Natural killer cell (primary cell): ENCODE results near the gene ANKAR. TPM values are rescaled to one million over a fixed set of nuclear protein-coding genes. Genes with fewer than 3 reads are reported as not detected.
A peak's percentile ranks its signal among the peaks of the same experiment; 100 is the strongest.
"Not testable (repeated sequence)": the region's sequence is repeated elsewhere in the genome, so short reads cannot be mapped to it uniquely, and the experiment has no call there.

ENCODE experiments used
- ATAC-seq, 3 donors: fragments of 150-1000 bp in 2 of 3; fragments of 200-7000 bp in 1 of 3; cut with Tn5 transposase; 1 replicate in 1 of 3; 2 replicates in 2 of 3; pipeline ENCODE4 v1.10.0; 2021; ENCODE audit warnings: mild to moderate bottlenecking in 2 of 3, moderate library complexity in 2 of 3
- DNase-seq, 2 donors: peaks; one replicate each; pipeline versions ENCODE4 v3.0.0 to v3.0.0-alpha.2; 2013 to 2021; ENCODE audit warnings: mixed read lengths in 1 of 2
- H3K27ac ChIP-seq: one replicate; pipeline ENCODE4 v1.5.1; 2013; ENCODE audit warnings: mild to moderate bottlenecking, low read length
- H3K27me3 ChIP-seq: one replicate; pipeline ENCODE4 v1.6.1; 2013; ENCODE audit warnings: low read length; ENCODE audit not compliant: control insufficient read depth, insufficient read depth
- H3K36me3 ChIP-seq: one replicate; pipeline ENCODE4 v1.6.1; 2013; ENCODE audit warnings: low read length; ENCODE audit not compliant: control insufficient read depth, insufficient read depth
- H3K4me1 ChIP-seq: one replicate; pipeline ENCODE4 v1.6.1; 2013; ENCODE audit warnings: low read length; ENCODE audit not compliant: control insufficient read depth, insufficient read depth
- H3K4me3 ChIP-seq: one replicate; pipeline ENCODE4 v1.5.1; 2013; ENCODE audit warnings: low read length
- H3K9me3 ChIP-seq: one replicate; pipeline ENCODE4 v1.6.1; 2013; ENCODE audit warnings: low read length; ENCODE audit not compliant: control insufficient read depth, insufficient read depth
- H3K27ac Mint-ChIP-seq, 2 donors: one replicate each; pipeline ENCODE4 v1.8.0; 2022; ENCODE audit warnings: mild to moderate bottlenecking in 2 of 2, mixed read lengths in 2 of 2, moderate library complexity in 1 of 2
- H3K27me3 Mint-ChIP-seq, 2 donors: one replicate each; pipeline ENCODE4 v1.8.0; 2022; ENCODE audit warnings: low read depth in 2 of 2, mixed read lengths in 2 of 2
- H3K36me3 Mint-ChIP-seq: one replicate; pipeline ENCODE4 v1.8.0; 2022; ENCODE audit warnings: mixed read lengths
- H3K4me1 Mint-ChIP-seq, 2 donors: one replicate each; pipeline ENCODE4 v1.8.0; 2022; ENCODE audit warnings: mixed read lengths in 2 of 2
- H3K4me3 Mint-ChIP-seq: one replicate; pipeline ENCODE4 v1.8.0; 2022; ENCODE audit warnings: mild to moderate bottlenecking, moderate library complexity, mixed read lengths
- H3K9me3 Mint-ChIP-seq, 2 donors: one replicate each; pipeline ENCODE4 v1.8.0; 2022; ENCODE audit warnings: mixed read lengths in 2 of 2
- CTCF ChIP-seq: fragments of 200-600 bp; IDR thresholded peaks from one replicate; pipeline ENCODE4 v1.8.0; 2022; ENCODE audit warnings: antibody characterized with exemption
- WGBS: methylation state at CpG from one replicate; pipeline ENCODE4 v1.1.7; 2013; ENCODE audit warnings: missing lambda C conversion rate; ENCODE audit not compliant: insufficient coverage; 5-methylcytosine and 5-hydroxymethylcytosine counted together
- intact Hi-C: fragments of 100-400 bp; cut with micrococcal nuclease; formaldehyde crosslinking; loops from one replicate; pipeline ENCODE4 v1.14.2; 2022
- total RNA-seq, 4 donors: library from RNA; stranded (reverse); fragments of 120-200 nt in 1 of 4; gene quantifications; one replicate each; pipeline versions ENCODE4 v1.2.3 to v1.2.4, GENCODE V29; 2013 to 2022

Gene ANKAR
- total RNA-seq, 3 donors from 2014 or later (not counting 1 experiment from before 2014, with no cell fraction given) = 12.9 to 18.0 (median 17.4) TPM

- H3K27ac Mint-ChIP-seq = no peak overlapping the region
- DNase-seq = no peak
Observed at GRCh38 chr2:189683348-189683747, 8.9 kb downstream of the ANKAR start.

GRCh38 chr2:189684811-189685210, 10.3 kb downstream of the ANKAR start:
- no peaks in the 10 kb centered on the region for H3K27me3 Mint-ChIP-seq
- 80% methylated on average over 1 of the region's 1 CpG for WGBS
- TF ChIP-seq CTCF = no peak
- no peaks in the 10 kb centered on the region for H3K36me3 Mint-ChIP-seq
- peaks cover 17 to 18% of the 10 kb centered on the region in 2 donors for H3K4me1 Mint-ChIP-seq
- intact Hi-C loops = no loop called here
- no peaks in the 10 kb centered on the region for H3K27me3 ChIP-seq
- no peak overlapping the region for H3K4me3 Mint-ChIP-seq
- no peak overlapping the region for H3K4me3 ChIP-seq
- H3K27ac Mint-ChIP-seq = no peak overlapping the region
- H3K27ac ChIP-seq = no peak overlapping the region
- H3K9me3 ChIP-seq = no peaks in the 10 kb centered on the region
- H3K36me3 ChIP-seq = no peaks in the 10 kb centered on the region
- H3K9me3 Mint-ChIP-seq = no peaks in the 10 kb centered on the region
- ATAC-seq (no peak), DNase-seq (no peak)
- peaks cover 5% of the 10 kb centered on the region for H3K4me1 ChIP-seq

More at GRCh38 chr2:189683348-189683747, 8.9 kb downstream of the ANKAR start:
- Histone ChIP-seq H3K4me1 (peaks cover 5% of the 10 kb centered on the region), H3K27ac (no peak overlapping the region), H3K27me3 (no peaks in the 10 kb centered on the region), H3K4me3 (no peak overlapping the region), H3K9me3 (no peaks in the 10 kb centered on the region), H3K36me3 (no peaks in the 10 kb centered on the region)
- intact Hi-C loops = no loop called here
- Mint-ChIP-seq H3K9me3 (peaks cover 2 to 3% of the 10 kb centered on the region in 2 donors), H3K4me3 (no peak overlapping the region), H3K27me3 (no peaks in the 10 kb centered on the region), H3K36me3 (peaks cover 6% of the 10 kb centered on the region), H3K4me1 (peaks cover 28 to 31% of the 10 kb centered on the region in 2 donors)
- ATAC-seq = no peak
- WGBS = 88% methylated on average over 1 of the region's 1 CpG
- no peak for TF ChIP-seq CTCF

GRCh38 chr2:189685540-189686229, 11.2 kb downstream of the ANKAR start:
- no peaks in the 10 kb centered on the region for H3K9me3 ChIP-seq
- H3K27me3 ChIP-seq = no peaks in the 10 kb centered on the region
- ATAC-seq (peak in 1 of 3 donors; percentile 48), DNase-seq (peak in 1 of 2 donors; percentile 36)
- no peak overlapping the region for H3K4me3 ChIP-seq
- Mint-ChIP-seq H3K36me3 (no peaks in the 10 kb centered on the region), H3K27me3 (no peaks in the 10 kb centered on the region), H3K27ac (peak overlapping the region in 1 of 2 donors; percentile 33), H3K9me3 (no peaks in the 10 kb centered on the region), H3K4me1 (peaks cover 11% of the 10 kb centered on the region in 2 donors), H3K4me3 (no peak overlapping the region)
- H3K36me3 ChIP-seq = peaks cover 4% of the 10 kb centered on the region
- no peak overlapping the region for H3K27ac ChIP-seq
- WGBS = 62% methylated on average over 2 of the region's 2 CpGs
- no peak for TF ChIP-seq CTCF
- intact Hi-C loops = no loop called here
- peaks cover 5% of the 10 kb centered on the region for H3K4me1 ChIP-seq

GRCh38 chr2:189687796-189688195, 13.3 kb downstream of the ANKAR start:
- H3K27ac ChIP-seq, H3K27me3 ChIP-seq, intact Hi-C loops, H3K36me3 ChIP-seq, H3K27ac Mint-ChIP-seq, H3K4me3 ChIP-seq, H3K9me3 Mint-ChIP-seq, ATAC-seq, H3K4me1 ChIP-seq, H3K9me3 ChIP-seq, H3K27me3 Mint-ChIP-seq, H3K36me3 Mint-ChIP-seq, H3K4me3 Mint-ChIP-seq, DNase-seq: not testable (repeated sequence)
- WGBS = no CpG with 5 or more reads among the region's 1 CpG
- peaks cover 6 to 11% of the 10 kb centered on the region in 2 donors for H3K4me1 Mint-ChIP-seq
